H1 (cell line): ENCODE data around the gene RCE1. TPM values are rescaled to one million over a fixed set of nuclear protein-coding genes. Genes with fewer than 3 reads are reported as not detected.
A peak's percentile ranks its signal among the peaks of the same experiment; 100 is the strongest.

Source experiments
- CTCF ChIA-PET: fragments of 300-600 bp; sonication (Branson Sonifier 250); formaldehyde crosslinking; loops from one replicate; lab custom pipeline; 2021; ENCODE audit not compliant: partially characterized antibody; lab: Charles Lee
- POLR2A ChIA-PET: fragments of 300-600 bp; sonication (Branson Sonifier 250); formaldehyde crosslinking; loops from one replicate; lab custom pipeline; 2021; ENCODE audit warnings: inconsistent platforms; ENCODE audit not compliant: partially characterized antibody; lab: Charles Lee
- DNase-seq, 2 experiments: peaks; one replicate each; pipeline versions ENCODE4 v3.0.0 to v3.0.0-alpha.2; 2010 to 2022; ENCODE audit warnings: low spot score in 2 of 2, low read depth in 1 of 2, mixed read lengths in 1 of 2
- FAIRE-seq: peaks from 2 replicates; lab custom pipeline; 2011; peaks lifted over from hg19 to GRCh38; lab: Jason Lieb, UNC
- H2AFZ ChIP-seq: 2 replicates; pipeline ENCODE4 v1.8.1; 2012; ENCODE audit warnings: low read length, inconsistent platforms
- H2AK5ac ChIP-seq: 2 replicates; pipeline ENCODE4 v1.6.1; 2013; ENCODE audit warnings: low read depth, low read length
- H2BK120ac ChIP-seq: replicated peaks from 2 replicates; pipeline ENCODE3; 2013; ENCODE audit warnings: low read depth, low read length, inconsistent platforms
- H2BK12ac ChIP-seq: 2 replicates; pipeline ENCODE4 v1.6.1; 2013; ENCODE audit warnings: low read depth, low read length
- H2BK15ac ChIP-seq: 2 replicates; pipeline ENCODE4 v1.6.1; 2013; ENCODE audit warnings: low read length
- H2BK20ac ChIP-seq: 2 replicates; pipeline ENCODE4 v1.6.1; 2013; ENCODE audit warnings: low read length
- H2BK5ac ChIP-seq: 2 replicates; pipeline ENCODE4 v1.6.1; 2013; ENCODE audit warnings: low read depth, low read length
- H3K14ac ChIP-seq: 2 replicates; pipeline ENCODE4 v1.6.1; 2013; ENCODE audit warnings: inconsistent platforms; ENCODE audit not compliant: insufficient read length
- H3K18ac ChIP-seq: 2 replicates; pipeline ENCODE4 v1.6.1; 2013; ENCODE audit warnings: low read length; ENCODE audit errors: extremely low read depth
- H3K23ac ChIP-seq: 2 replicates; pipeline ENCODE4 v1.6.1; 2013; ENCODE audit warnings: inconsistent platforms; ENCODE audit not compliant: insufficient read length
- H3K23me2 ChIP-seq: 2 replicates; pipeline ENCODE4 v1.6.1; 2013; ENCODE audit warnings: low read depth, low read length
- H3K27ac ChIP-seq: 2 replicates; pipeline ENCODE4 v1.6.1; 2011; ENCODE audit warnings: low read depth, low read length, inconsistent platforms
- H3K27me3 ChIP-seq, 4 experiments: replicated peaks in 1 of 4; 1 replicate in 1 of 4; 2 replicates in 3 of 4; pipeline versions ENCODE4 v1.6.1 to v1.8.1; 2011 to 2013; ENCODE audit warnings: low read length in 3 of 4, mild to moderate bottlenecking in 3 of 4, inconsistent platforms in 2 of 4, mixed read lengths in 2 of 4, moderate library complexity in 1 of 4; ENCODE audit not compliant: control insufficient read depth in 3 of 4, insufficient read depth in 3 of 4; ENCODE audit errors: extremely low read depth in 1 of 4
- H3K36me3 ChIP-seq, 4 experiments: 2 replicates each; pipeline versions ENCODE4 v1.6.1 to v1.8.1; 2011 to 2013; ENCODE audit warnings: mild to moderate bottlenecking in 4 of 4, low read length in 3 of 4, moderate library complexity in 2 of 4, control low read depth in 1 of 4, inconsistent platforms in 1 of 4; ENCODE audit not compliant: insufficient read depth in 4 of 4, control insufficient read depth in 2 of 4
- H3K4ac ChIP-seq: replicated peaks from 2 replicates; pipeline ENCODE3; 2013; ENCODE audit warnings: low read length, low read depth, mixed read lengths, inconsistent platforms; ENCODE audit not compliant: insufficient read length
- H3K4me1 ChIP-seq, 4 experiments: replicated peaks in 1 of 4; 1 replicate in 1 of 4; 2 replicates in 3 of 4; pipeline versions ENCODE4 v1.6.1 to v1.8.1; 2011 to 2013; ENCODE audit warnings: low read length in 3 of 4, inconsistent platforms in 2 of 4, mixed read lengths in 1 of 4; ENCODE audit not compliant: insufficient read depth in 4 of 4, control insufficient read depth in 3 of 4
- H3K4me2 ChIP-seq, 2 experiments: 2 replicates each; pipeline versions ENCODE4 v1.6.1 to v1.8.1; 2011 to 2013; ENCODE audit warnings: low read depth in 2 of 2, low read length in 2 of 2, control low read depth in 1 of 2, inconsistent platforms in 1 of 2, mild to moderate bottlenecking in 1 of 2; ENCODE audit not compliant: insufficient read depth in 1 of 2
- H3K4me3 ChIP-seq, 4 experiments: fragments of 200-600, 300-600 bp in 1 of 4; sonication (generic), shearing (Covaris generic), sonication (Bioruptor Twin) in 1 of 4; 2 replicates each; pipeline versions ENCODE4 v1.5.1 to v1.8.1; 2011 to 2016; ENCODE audit warnings: low read length in 4 of 4, low read depth in 3 of 4, control low read depth in 2 of 4, inconsistent platforms in 2 of 4, mild to moderate bottlenecking in 2 of 4, mixed read lengths in 1 of 4, moderate library complexity in 1 of 4; ENCODE audit not compliant: insufficient read depth in 2 of 4; ENCODE audit errors: extremely low read depth in 1 of 4
- H3K56ac ChIP-seq: replicated peaks from 2 replicates; pipeline ENCODE3; 2013; ENCODE audit warnings: low read depth, mild to moderate bottlenecking, mixed read lengths, low read length, inconsistent platforms; ENCODE audit not compliant: insufficient read length
- H3K79me1 ChIP-seq: 2 replicates; pipeline ENCODE4 v1.6.1; 2013; ENCODE audit warnings: low read depth, low read length, control low read depth
- H3K79me2 ChIP-seq, 2 experiments: 2 replicates each; pipeline versions ENCODE4 v1.6.1 to v1.8.1; 2012 to 2013; ENCODE audit warnings: low read length in 2 of 2, mild to moderate bottlenecking in 2 of 2, inconsistent platforms in 1 of 2; ENCODE audit not compliant: insufficient read depth in 2 of 2, control insufficient read depth in 1 of 2
- H3K9ac ChIP-seq, 4 experiments: replicated peaks in 1 of 4; 1 replicate in 1 of 4; 2 replicates in 3 of 4; pipeline versions ENCODE4 v1.6.1 to v1.8.1; 2011 to 2013; ENCODE audit warnings: low read depth in 3 of 4, low read length in 3 of 4, control low read depth in 2 of 4, mild to moderate bottlenecking in 2 of 4, moderate library complexity in 2 of 4, inconsistent platforms in 1 of 4; ENCODE audit errors: extremely low read depth in 1 of 4
- H3K9me3 ChIP-seq, 2 experiments: 2 replicates each; pipeline versions ENCODE4 v1.6.1 to v1.8.1; 2012 to 2013; ENCODE audit warnings: mild to moderate bottlenecking in 2 of 2, moderate library complexity in 2 of 2, control low read depth in 1 of 2, inconsistent platforms in 1 of 2, low read depth in 1 of 2, low read length in 1 of 2, mixed read lengths in 1 of 2; ENCODE audit not compliant: insufficient read depth in 2 of 2
- H4K20me1 ChIP-seq, 2 experiments: replicated peaks in 1 of 2; 2 replicates each; pipeline versions ENCODE3 to v1.8.1; 2011 to 2013; ENCODE audit warnings: inconsistent platforms in 2 of 2, low read length in 2 of 2, mild to moderate bottlenecking in 1 of 2; ENCODE audit not compliant: insufficient read depth in 2 of 2, control insufficient read depth in 1 of 2
- H4K5ac ChIP-seq: 2 replicates; pipeline ENCODE4 v1.6.1; 2013; ENCODE audit warnings: low read length, low read depth, mixed read lengths, inconsistent platforms; ENCODE audit not compliant: insufficient read length
- H4K8ac ChIP-seq: 2 replicates; pipeline ENCODE4 v1.8.0; 2013; ENCODE audit warnings: mild to moderate bottlenecking, moderate library complexity, low read length, inconsistent platforms; ENCODE audit not compliant: insufficient read depth; ENCODE audit errors: extremely low read depth
- H4K91ac ChIP-seq: replicated peaks from 2 replicates; pipeline ENCODE3; 2013; ENCODE audit warnings: low read length, mixed read lengths, inconsistent platforms; ENCODE audit not compliant: insufficient read length
- BRCA1 ChIP-seq: IDR thresholded peaks from 2 replicates; pipeline ENCODE4 v1.6.1; 2012; ENCODE audit warnings: low read depth, low read length, improper control_type of control experiment
- CEBPB ChIP-seq: IDR thresholded peaks from 2 replicates; pipeline ENCODE4 v1.6.1; 2012; ENCODE audit warnings: low read depth, low read length
- EZH2 ChIP-seq: fragments of 200-600 bp; sonication (generic); IDR thresholded peaks from 2 replicates; pipeline ENCODE4 v1.7.1; 2012; ENCODE audit warnings: low read depth, mild to moderate bottlenecking, moderate library complexity, low read length, inconsistent platforms; ENCODE audit not compliant: severe bottlenecking
- FOSL1 ChIP-seq: IDR thresholded peaks from 2 replicates; pipeline ENCODE4 v1.6.1; 2011; ENCODE audit warnings: mild to moderate bottlenecking, low read depth, low read length, moderate library complexity; ENCODE audit not compliant: insufficient read depth
- JUN ChIP-seq: IDR thresholded peaks from 2 replicates; pipeline ENCODE4 v1.6.1; 2011; ENCODE audit warnings: low read depth, mild to moderate bottlenecking, improper control_type of control experiment, low read length
- POU5F1 ChIP-seq: IDR thresholded peaks from 2 replicates; pipeline ENCODE4 v1.6.1; 2011; ENCODE audit warnings: low read depth, mild to moderate bottlenecking, low read length, moderate library complexity
- RAD21 ChIP-seq, 2 experiments: IDR thresholded peaks in 1 of 2; conservative IDR thresholded peaks in 1 of 2; 2 replicates each; pipeline ENCODE4 v1.6.1; 2011; ENCODE audit warnings: low read depth in 2 of 2, low read length in 2 of 2, improper control_type of control experiment in 1 of 2, inconsistent platforms in 1 of 2, mild to moderate bottlenecking in 1 of 2, moderate library complexity in 1 of 2
- RXRA ChIP-seq: IDR thresholded peaks from 2 replicates; pipeline ENCODE4 v1.6.1; 2011; ENCODE audit warnings: low read depth, mild to moderate bottlenecking, low read length, moderate library complexity; ENCODE audit not compliant: insufficient read depth
- SRF ChIP-seq: IDR thresholded peaks from 2 replicates; pipeline ENCODE4 v1.6.1; 2011; ENCODE audit warnings: mild to moderate bottlenecking, low read depth, low read length, moderate library complexity
- TEAD4 ChIP-seq: IDR thresholded peaks from 2 replicates; pipeline ENCODE4 v1.6.1; 2012; ENCODE audit warnings: low read depth, low read length, inconsistent platforms, mixed read lengths
- ZNF274 ChIP-seq: IDR thresholded peaks from 2 replicates; pipeline ENCODE4 v1.7.0; 2012; ENCODE audit warnings: low read length, borderline replicate concordance; ENCODE audit errors: extremely low read depth
- WGBS, 2 experiments: shearing (Covaris generic) in 1 of 2; methylation state at CpG; one replicate each; pipeline versions ENCODE4 v1.1.6 to v1.1.7; 2013 to 2015; ENCODE audit warnings: low lambda C conversion rate in 2 of 2, mixed read lengths in 2 of 2, inconsistent platforms in 1 of 2, low coverage in 1 of 2, missing lambda C conversion rate in 1 of 2; ENCODE audit not compliant: insufficient replicate concordance in 2 of 2, insufficient coverage in 1 of 2, insufficient read length in 1 of 2; ENCODE audit errors: extremely low coverage in 1 of 2, missing lambda C conversion rate in 1 of 2; 5-methylcytosine and 5-hydroxymethylcytosine counted together
- polyA plus RNA-seq, 7 experiments: library from polyadenylated mRNA; depleted of rRNA in 3 of 7; stranded (reverse) in 5 of 7; unstranded in 2 of 7; fragments of >200 nt in 5 of 7; fragments of 200-250 nt in 2 of 7; gene quantifications; 1 replicate in 5 of 7; 2 replicates in 1 of 7; 4 replicates in 1 of 7; pipeline versions ENCODE4 v1.2.1 to v1.2.3, GENCODE V29; 2011 to 2013; ENCODE audit warnings: missing spikeins in 2 of 7, mixed read lengths in 2 of 7
- total RNA-seq: library from RNA; stranded (reverse); fragmentation: NEBNext Ultra II Directional; extraction: Animal tissue kit (Norgen Biotek cat#: 25700); gene quantifications from 2 replicates; pipeline ENCODE4 v1.2.1, GENCODE V29; 2021

Gene RCE1
- total and polyA plus RNA-seq, 2 of the 8 experiments (the other 6 are each of a cell fraction or from before 2014, with no cell fraction given) = 35.8 to 84.8 TPM

GRCh38 chr11:66849501-66850234, 6.4 kb downstream of the RCE1 start:
- WGBS, 2 experiments = 94% methylated on average over 21 of the region's 22 CpGs; no CpG with 5 or more reads in 1 of the 2 experiments
- ChIA-PET POLR2A (interaction anchor here (1.3 to 2.4 kb wide), 4 partner anchors 8 to 14 kb away, joined by 3 to 5 read pairs (median 4); no protein-coding TSS in a partner anchor), CTCF (interaction anchor here (0.6 to 3.9 kb wide), 6 partner anchors 16 to 126 kb away, joined by 3 to 21 read pairs (median 4); partner anchors contain the start of gene C11orf86)
- Histone ChIP-seq H3K27ac (no peak overlapping the region), H4K8ac (peak overlapping the region; percentile 58), H3K18ac (no peak overlapping the region), H2AK5ac (no peak overlapping the region), H3K79me1 (peaks cover 8% of the 10 kb centered on the region), H2BK20ac (no peak overlapping the region), H3K36me3 (peaks cover 4 to 25% (median 14%) of the 10 kb centered on the region in 4 experiments; a peak in 7 of 8 replicates), H3K4me2 (no peak overlapping the region), H3K56ac (no peak overlapping the region), H4K91ac (no peak overlapping the region), H4K20me1 (peaks cover 3 to 5% of the 10 kb centered on the region in 2 experiments), H2BK12ac (no peak overlapping the region), H4K5ac (no peak overlapping the region), H3K23me2 (no peaks in the 10 kb centered on the region), H3K4me1 (peaks cover 0 to 1% (median 0%) of the 10 kb centered on the region in 4 experiments; a peak in 2 of 7 replicates), H3K23ac (no peak overlapping the region), H3K9me3 (no peaks in the 10 kb centered on the region), H3K4me3 (no peak overlapping the region), H2BK15ac (no peak overlapping the region), H3K14ac (no peak overlapping the region), H2AFZ (no peak overlapping the region), H3K79me2 (peaks cover 0 to 5% of the 10 kb centered on the region in 2 experiments; a peak in 1 of 4 replicates), H3K4ac (no peak overlapping the region), H2BK120ac (no peak overlapping the region), H3K27me3 (no peaks in the 10 kb centered on the region), H3K9ac (no peak overlapping the region), H2BK5ac (no peak overlapping the region)
- DNase-seq (no peak), FAIRE-seq (no peak)
- TF ChIP-seq JUN = no peak
- no peak for TF ChIP-seq FOSL1
- no peak for TF ChIP-seq BRCA1
- no peak for TF ChIP-seq POU5F1
- TF ChIP-seq RAD21 (IDR thresholded peaks at IDR 0.05 in 1 of 2, conservative IDR thresholded peaks at IDR 0.05 in 1 of 2; ENCODE audit: low read depth in 2 of 2, low read length in 2 of 2) = no peak
- TF ChIP-seq SRF = no peak
- no peak for TF ChIP-seq RXRA
- no peak for TF ChIP-seq CEBPB
- TF ChIP-seq TEAD4 = no peak
- TF ChIP-seq ZNF274 = no peak
- TF ChIP-seq EZH2 = no peak
